ENCODE measurements around the gene SLC51A. TPM values are rescaled to one million over a fixed set of nuclear protein-coding genes. Genes with fewer than 3 reads are reported as not detected.
A peak's percentile ranks its signal among the peaks of the same experiment; 100 is the strongest.

SLC51A gene
- total RNA-seq, 1 donor from 2014 or later, result not detected

DNA sequence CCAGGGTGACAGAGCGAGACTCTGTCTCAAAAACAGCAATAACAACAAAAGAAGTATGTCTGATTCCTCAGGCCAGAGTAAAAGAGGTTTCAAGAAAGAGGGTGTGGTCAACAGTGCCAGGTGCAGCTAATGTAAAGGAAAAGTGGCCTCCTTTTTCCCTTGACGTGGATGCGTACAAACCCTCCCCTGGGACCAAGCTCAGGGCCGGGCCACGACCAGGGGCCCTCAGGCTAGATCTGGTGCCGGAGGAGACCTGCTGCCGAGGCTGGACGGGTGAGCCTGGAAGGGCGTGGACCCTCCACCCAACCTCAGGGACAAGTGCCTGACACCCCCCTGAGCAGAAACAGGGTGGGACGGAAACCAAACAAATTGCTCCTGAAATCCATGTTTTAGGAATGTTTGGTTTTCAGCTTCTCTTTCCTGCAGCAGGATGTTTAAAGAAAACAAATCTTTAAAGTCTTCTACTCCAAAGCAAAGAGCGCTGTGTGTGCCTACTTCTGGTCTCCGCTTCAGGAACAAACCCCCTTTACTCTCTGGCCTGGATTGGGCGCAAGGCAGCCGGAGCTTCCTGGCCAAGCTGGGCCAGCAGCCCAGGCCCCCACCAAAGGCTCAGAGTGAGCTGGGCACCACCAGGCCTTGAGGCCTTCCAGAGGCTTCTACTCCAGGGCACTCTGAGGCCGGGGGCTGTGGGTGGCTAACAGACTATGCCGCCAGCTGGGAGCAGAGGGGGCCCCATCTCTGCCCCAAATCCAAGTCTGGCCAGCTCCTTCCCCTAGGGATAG is 26.6 kb upstream of the SLC51A start:
- H3K4me3 ChIP-seq, result no peak overlapping the region
- no peaks in the 10 kb centered on the region for H3K36me3 ChIP-seq
- no peak overlapping the region for H3K27ac ChIP-seq
- H3K4me1 ChIP-seq, result no peaks in the 10 kb centered on the region
- H3K27me3 ChIP-seq, result no peaks in the 10 kb centered on the region
- TF ChIP-seq, protein P1, sequence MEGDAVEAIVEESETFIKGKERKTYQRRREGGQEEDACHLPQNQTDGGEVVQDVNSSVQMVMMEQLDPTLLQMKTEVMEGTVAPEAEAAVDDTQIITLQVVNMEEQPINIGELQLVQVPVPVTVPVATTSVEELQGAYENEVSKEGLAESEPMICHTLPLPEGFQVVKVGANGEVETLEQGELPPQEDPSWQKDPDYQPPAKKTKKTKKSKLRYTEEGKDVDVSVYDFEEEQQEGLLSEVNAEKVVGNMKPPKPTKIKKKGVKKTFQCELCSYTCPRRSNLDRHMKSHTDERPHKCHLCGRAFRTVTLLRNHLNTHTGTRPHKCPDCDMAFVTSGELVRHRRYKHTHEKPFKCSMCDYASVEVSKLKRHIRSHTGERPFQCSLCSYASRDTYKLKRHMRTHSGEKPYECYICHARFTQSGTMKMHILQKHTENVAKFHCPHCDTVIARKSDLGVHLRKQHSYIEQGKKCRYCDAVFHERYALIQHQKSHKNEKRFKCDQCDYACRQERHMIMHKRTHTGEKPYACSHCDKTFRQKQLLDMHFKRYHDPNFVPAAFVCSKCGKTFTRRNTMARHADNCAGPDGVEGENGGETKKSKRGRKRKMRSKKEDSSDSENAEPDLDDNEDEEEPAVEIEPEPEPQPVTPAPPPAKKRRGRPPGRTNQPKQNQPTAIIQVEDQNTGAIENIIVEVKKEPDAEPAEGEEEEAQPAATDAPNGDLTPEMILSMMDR (IDR thresholded peaks at IDR 0.05), result no peak
- no peak for DNase-seq (ENCODE audit: low spot score in 2 of 2)
- intact Hi-C loops (cut with DNase I), result no loop called here
- no peaks in the 10 kb centered on the region for H3K9me3 ChIP-seq

DNA sequence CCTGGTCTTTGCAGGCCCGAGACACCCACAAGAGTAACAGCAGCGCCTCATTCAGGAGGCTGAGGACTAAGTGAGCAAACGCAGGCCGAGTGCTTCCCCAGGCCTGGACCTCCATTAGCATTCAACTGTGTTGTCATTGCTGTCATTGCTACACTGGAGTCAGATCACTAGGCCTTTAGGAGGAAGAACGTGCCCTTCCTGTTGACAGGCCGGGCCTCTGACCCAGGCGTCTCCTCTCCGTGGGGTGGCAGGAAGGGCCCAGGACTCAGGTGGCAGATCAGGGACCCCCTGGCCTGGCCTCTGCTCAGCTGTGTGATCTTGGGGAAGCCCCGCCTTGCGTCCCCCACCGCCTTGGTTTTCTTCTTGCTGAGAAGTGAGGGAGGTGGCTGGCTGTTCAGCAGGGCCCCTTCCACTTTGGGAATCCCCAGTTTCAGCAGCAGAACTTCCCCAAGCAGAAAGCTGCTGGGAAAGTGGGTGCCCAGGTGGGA is 24.3 kb upstream of the SLC51A start:
- H3K4me3 ChIP-seq, result no peak overlapping the region
- TF ChIP-seq, protein P1 (IDR thresholded peaks at IDR 0.05), result peak in 1 of 3 experiments; percentile 9
- H3K27me3 ChIP-seq, result no peaks in the 10 kb centered on the region
- intact Hi-C loops (cut with DNase I), result no loop called here
- H3K27ac ChIP-seq, result no peak overlapping the region
- H3K4me1 ChIP-seq, result no peaks in the 10 kb centered on the region
- no peaks in the 10 kb centered on the region for H3K36me3 ChIP-seq
- no peak for DNase-seq (ENCODE audit: low spot score in 2 of 2)
- H3K9me3 ChIP-seq, result no peaks in the 10 kb centered on the region

DNA sequence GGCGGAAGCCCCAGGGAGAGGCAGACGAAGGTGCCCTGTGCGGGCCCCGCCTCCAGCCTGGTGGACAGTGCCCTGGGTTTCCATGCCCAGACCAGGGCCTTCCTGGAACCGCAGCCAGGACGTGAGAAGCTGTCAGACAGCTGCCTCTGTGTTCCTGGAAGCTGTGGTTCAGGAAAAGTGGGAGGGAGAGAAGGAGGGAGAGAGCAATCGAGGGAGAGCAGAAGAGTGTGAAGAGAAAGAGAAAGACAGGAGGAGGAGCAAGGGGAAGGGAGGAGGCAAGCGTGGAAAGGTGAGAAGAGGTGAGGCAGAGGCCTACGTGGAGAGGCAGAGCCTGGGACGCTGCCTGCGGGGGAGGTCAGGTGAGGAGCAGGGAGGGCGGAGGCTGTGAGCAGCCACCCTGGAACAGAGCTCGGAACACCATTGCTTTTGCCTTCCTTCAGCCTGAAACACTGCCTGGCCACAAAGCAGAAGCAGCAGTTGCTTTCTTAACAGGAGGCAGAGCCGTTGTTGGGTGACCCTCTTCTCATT is 23.7 kb upstream of the SLC51A start:
- TF ChIP-seq, protein P1 (IDR thresholded peaks at IDR 0.05), result no peak
- Histone ChIP-seq H3K27ac (no peak overlapping the region), H3K36me3 (no peaks in the 10 kb centered on the region), H3K27me3 (no peaks in the 10 kb centered on the region), H3K4me1 (no peaks in the 10 kb centered on the region), H3K4me3 (no peak overlapping the region), H3K9me3 (no peaks in the 10 kb centered on the region)
- intact Hi-C loops (cut with DNase I), result no loop called here
- no peak for DNase-seq (ENCODE audit: low spot score in 2 of 2)

DNA sequence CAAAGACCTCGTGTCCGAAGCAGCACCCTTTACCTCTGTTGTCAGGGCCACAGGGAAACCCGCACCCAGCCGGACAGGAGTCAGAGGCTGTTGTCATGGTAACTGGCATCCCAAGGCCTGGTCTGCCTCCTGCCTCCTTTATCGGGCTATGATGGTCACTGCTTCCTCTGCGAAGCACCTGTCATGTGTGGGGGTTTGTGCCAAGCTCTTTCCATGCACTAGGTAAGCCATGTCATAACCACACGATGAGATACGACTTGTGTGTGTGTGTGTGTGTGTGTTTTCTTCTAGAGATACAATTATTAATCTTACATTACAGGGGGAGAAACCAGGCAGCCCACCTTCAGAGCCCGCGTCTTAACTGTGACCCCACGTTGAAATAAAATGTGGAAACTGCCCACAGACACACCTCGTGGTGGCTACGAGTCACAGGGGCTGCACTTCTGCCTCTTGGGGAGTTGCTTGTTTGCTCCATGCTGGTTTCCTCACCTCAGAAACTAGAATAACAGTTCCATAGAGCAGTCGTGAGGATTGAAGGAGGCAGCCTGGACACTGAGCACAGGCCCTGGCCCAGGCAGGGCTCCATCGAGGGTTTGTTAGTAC is 23.1 kb upstream of the SLC51A start:
- Histone ChIP-seq H3K9me3 (no peaks in the 10 kb centered on the region), H3K27ac (no peak overlapping the region), H3K4me1 (no peaks in the 10 kb centered on the region), H3K27me3 (no peaks in the 10 kb centered on the region), H3K4me3 (no peak overlapping the region), H3K36me3 (no peaks in the 10 kb centered on the region)
- intact Hi-C loops (cut with DNase I), result no loop called here
- no peak for DNase-seq (ENCODE audit: low spot score in 2 of 2)
- TF ChIP-seq, protein P1 (IDR thresholded peaks at IDR 0.05), result no peak

DNA sequence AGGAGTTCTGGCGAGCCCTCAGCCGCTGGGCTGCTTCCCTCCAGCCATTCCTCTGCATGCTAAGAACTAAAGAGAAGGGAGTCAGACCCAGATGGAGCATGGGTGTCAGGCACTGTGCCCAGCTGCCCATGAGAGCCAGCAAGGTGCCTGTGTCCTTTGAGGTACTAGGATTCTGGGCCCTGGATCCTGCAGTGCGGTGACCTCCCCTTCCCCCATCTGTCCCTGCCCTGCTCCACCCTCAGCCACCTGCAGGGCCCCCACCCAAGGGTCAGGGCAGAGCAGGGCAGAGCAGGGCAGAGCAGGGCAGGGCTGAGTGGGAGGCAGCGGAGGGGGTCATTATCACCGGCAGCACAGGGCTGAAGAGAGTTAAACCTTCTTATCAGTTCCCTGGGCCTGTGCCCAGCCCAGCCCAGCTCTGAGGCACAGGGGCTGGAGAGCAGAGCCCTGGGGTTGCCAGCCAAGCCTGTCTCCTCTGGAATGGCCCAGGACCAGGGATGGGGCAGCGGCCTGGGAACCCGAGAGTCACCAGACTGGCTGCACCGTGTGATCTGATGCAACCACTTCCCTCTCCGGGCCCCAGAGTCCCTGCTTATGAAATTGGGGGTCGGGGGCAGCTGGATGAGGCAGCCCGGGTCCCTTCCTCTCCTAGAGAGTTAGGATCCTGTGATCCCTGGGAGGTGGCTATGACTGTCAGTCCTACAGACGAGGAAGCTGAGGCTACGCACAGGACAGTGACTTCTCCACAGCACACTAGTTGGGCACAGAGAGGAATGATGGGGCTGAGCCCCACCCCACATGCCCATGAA is 22.4 kb upstream of the SLC51A start:
- no peak for DNase-seq (ENCODE audit: low spot score in 2 of 2)
- Histone ChIP-seq H3K9me3 (no peaks in the 10 kb centered on the region), H3K27me3 (no peaks in the 10 kb centered on the region), H3K4me1 (no peaks in the 10 kb centered on the region), H3K27ac (no peak overlapping the region), H3K36me3 (no peaks in the 10 kb centered on the region), H3K4me3 (no peak overlapping the region)
- intact Hi-C loops (cut with DNase I), result no loop called here
- TF ChIP-seq, protein P1 (IDR thresholded peaks at IDR 0.05), result no peak

Measured in ascending aorta (tissue), 2 donors.